ENCODE data around the gene SPOP.

GRCh38 chr17:49571283-49571682 lies 106.6 kb downstream of the SPOP start:
- TF ChIP-seq CTCF (conservative IDR thresholded peaks at IDR 0.05 in 1 of 2, IDR thresholded peaks at IDR 0.05 in 1 of 2; ENCODE audit: low read depth in 1 of 2, low read length in 2 of 2) (no peak), EZH2 (IDR thresholded peaks at IDR 0.05; ENCODE audit: low read length, missing control alignments) (no peak)
